ENCODE results near the gene FOS. TPM values are rescaled to one million over a fixed set of nuclear protein-coding genes. Genes with fewer than 3 reads are reported as not detected.

FOS gene
- total and polyA plus RNA-seq, 2 of the 8 experiments (the other 6 are each of a cell fraction or from before 2014, with no cell fraction given), result 50.2 to 51.8 TPM

DNA sequence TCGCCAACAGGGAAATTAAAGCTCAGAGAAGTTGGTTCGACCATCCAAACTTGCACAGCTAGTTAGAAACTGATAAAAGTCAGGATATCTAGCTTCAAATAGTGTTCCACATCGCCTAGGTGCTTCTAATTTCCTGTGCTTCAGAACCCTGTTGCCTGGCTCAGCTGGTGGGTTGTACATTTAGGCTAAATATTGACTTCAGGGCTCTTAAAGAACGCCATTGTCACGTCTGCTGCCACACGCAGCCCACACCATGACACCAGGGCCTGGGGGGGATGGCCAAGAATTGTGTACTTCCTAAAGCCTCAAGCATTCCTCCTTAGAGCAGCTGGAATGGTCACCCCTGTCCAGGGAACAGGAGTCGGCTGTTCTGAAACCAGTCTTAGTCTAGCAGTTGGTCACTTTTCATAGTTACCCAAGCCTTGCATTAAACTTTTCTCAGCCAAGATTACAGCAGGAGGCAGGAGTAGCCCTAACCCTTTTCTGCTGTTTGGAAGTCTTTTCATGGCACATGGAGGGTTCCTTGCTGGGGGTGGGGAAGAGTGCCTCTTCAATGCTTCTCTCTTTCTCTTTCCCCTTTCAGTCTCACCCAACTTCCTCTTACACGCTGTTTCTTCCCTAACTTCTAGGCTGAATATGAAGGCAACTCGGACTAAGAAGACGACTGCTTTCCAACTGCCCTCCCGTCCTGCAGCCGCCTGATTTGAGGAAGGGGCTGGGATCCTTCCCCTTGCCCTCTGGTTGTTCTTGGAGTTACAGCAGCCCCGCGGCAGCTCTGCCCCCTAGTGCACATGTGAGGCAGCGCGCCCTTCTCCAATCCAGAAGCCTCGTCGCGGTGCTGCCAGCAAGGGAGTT is 17.1 kb downstream of the FOS start (continued):
- TF ChIP-seq CHD2 (IDR thresholded peaks at IDR 0.05; ENCODE audit: low read length), result no peak
- TF ChIP-seq CHD1 (IDR thresholded peaks at IDR 0.05; ENCODE audit: low read depth, low read length), result no peak
- TF ChIP-seq GTF2F1 (IDR thresholded peaks at IDR 0.05; ENCODE audit: borderline replicate concordance, low read depth, low read length), result no peak
- TF ChIP-seq SP2 (IDR thresholded peaks at IDR 0.05; ENCODE audit: low read length), result no peak
- no peak for TF ChIP-seq SIN3A (conservative IDR thresholded peaks at IDR 0.05 in 1 of 2, IDR thresholded peaks at IDR 0.05 in 1 of 2; ENCODE audit: low read depth in 1 of 2, low read length in 2 of 2)
- peak; percentile 65; the same call in 1 of the 2 replicates for TF ChIP-seq TBP (IDR thresholded peaks at IDR 0.05; ENCODE audit: low read depth, low read length)
- no peak for TF ChIP-seq RXRA (IDR thresholded peaks at IDR 0.05; ENCODE audit: insufficient read depth, low read depth, low read length)
- TF ChIP-seq, protein P1, sequence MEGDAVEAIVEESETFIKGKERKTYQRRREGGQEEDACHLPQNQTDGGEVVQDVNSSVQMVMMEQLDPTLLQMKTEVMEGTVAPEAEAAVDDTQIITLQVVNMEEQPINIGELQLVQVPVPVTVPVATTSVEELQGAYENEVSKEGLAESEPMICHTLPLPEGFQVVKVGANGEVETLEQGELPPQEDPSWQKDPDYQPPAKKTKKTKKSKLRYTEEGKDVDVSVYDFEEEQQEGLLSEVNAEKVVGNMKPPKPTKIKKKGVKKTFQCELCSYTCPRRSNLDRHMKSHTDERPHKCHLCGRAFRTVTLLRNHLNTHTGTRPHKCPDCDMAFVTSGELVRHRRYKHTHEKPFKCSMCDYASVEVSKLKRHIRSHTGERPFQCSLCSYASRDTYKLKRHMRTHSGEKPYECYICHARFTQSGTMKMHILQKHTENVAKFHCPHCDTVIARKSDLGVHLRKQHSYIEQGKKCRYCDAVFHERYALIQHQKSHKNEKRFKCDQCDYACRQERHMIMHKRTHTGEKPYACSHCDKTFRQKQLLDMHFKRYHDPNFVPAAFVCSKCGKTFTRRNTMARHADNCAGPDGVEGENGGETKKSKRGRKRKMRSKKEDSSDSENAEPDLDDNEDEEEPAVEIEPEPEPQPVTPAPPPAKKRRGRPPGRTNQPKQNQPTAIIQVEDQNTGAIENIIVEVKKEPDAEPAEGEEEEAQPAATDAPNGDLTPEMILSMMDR (IDR thresholded peaks at IDR 0.05; ENCODE audit: control extremely low read depth in 1 of 3, insufficient read depth in 1 of 3, low read depth in 1 of 3, low read length in 3 of 3), result peak; percentile 98 to 99 (median 99)
- no peak for TF ChIP-seq KDM4A (IDR thresholded peaks at IDR 0.05; ENCODE audit: low read depth, low read length, severe bottlenecking)
- TF ChIP-seq GABPA (IDR thresholded peaks at IDR 0.05; ENCODE audit: borderline replicate concordance, insufficient read depth, low read length), result no peak
- no peak for TF ChIP-seq CBX5 (IDR thresholded peaks at IDR 0.05; ENCODE audit: low read depth, low read length)
- TF ChIP-seq, protein P2, sequence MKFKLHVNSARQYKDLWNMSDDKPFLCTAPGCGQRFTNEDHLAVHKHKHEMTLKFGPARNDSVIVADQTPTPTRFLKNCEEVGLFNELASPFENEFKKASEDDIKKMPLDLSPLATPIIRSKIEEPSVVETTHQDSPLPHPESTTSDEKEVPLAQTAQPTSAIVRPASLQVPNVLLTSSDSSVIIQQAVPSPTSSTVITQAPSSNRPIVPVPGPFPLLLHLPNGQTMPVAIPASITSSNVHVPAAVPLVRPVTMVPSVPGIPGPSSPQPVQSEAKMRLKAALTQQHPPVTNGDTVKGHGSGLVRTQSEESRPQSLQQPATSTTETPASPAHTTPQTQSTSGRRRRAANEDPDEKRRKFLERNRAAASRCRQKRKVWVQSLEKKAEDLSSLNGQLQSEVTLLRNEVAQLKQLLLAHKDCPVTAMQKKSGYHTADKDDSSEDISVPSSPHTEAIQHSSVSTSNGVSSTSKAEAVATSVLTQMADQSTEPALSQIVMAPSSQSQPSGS (IDR thresholded peaks at IDR 0.05; ENCODE audit: low read length), result no peak
- no peak for TF ChIP-seq SUZ12 (IDR thresholded peaks at IDR 0.05; ENCODE audit: low read length)
- peak; percentile 63 for TF ChIP-seq TAF1 (IDR thresholded peaks at IDR 0.05; ENCODE audit: low read depth, low read length)
- no peak for TF ChIP-seq CREB1 (IDR thresholded peaks at IDR 0.05)
- TF ChIP-seq POLR2AphosphoS5 (IDR thresholded peaks at IDR 0.05; ENCODE audit: low read depth, low read length), result peak; percentile 68; the same call in 1 of the 2 replicates
- TF ChIP-seq POLR2A (IDR thresholded peaks at IDR 0.05; ENCODE audit: control extremely low read depth in 1 of 2, low read depth in 2 of 2, low read length in 2 of 2), result peak in 1 of 2 experiments; percentile 51; a peak in 2 of 3 replicates
- no peak for TF ChIP-seq SIX5 (IDR thresholded peaks at IDR 0.05; ENCODE audit: low read depth, low read length)
- TF ChIP-seq SRF (IDR thresholded peaks at IDR 0.05; ENCODE audit: low read depth, low read length), result peak; percentile 33; the same call in 1 of the 2 replicates
- TF ChIP-seq, protein P3, sequence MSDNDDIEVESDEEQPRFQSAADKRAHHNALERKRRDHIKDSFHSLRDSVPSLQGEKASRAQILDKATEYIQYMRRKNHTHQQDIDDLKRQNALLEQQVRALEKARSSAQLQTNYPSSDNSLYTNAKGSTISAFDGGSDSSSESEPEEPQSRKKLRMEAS (IDR thresholded peaks at IDR 0.05), result peak; percentile 48
